HG03064 (cell line): ENCODE measurements around the gene USP32.

Source experiments
- ATAC-seq: cut with Tn5 transposase; IDR thresholded peaks from one replicate; pipeline ENCODE4 v1.9.1; 2021; ENCODE audit warnings: low read depth; ENCODE audit not compliant: unreplicated experiment

USP32 gene

GRCh38 chr17:60303406-60304099, 88.4 kb downstream of the USP32 start:
- no peak for ATAC-seq

GRCh38 chr17:60301649-60302048, 90.3 kb downstream of the USP32 start:
- no peak for ATAC-seq

GRCh38 chr17:60300949-60301348, 91.0 kb downstream of the USP32 start:
- ATAC-seq = no peak

GRCh38 chr17:60300011-60300410, 91.9 kb downstream of the USP32 start:
- no peak for ATAC-seq

GRCh38 chr17:60297760-60298401, 94.1 kb downstream of the USP32 start:
- ATAC-seq = no peak

- ATAC-seq = no peak
Measured at GRCh38 chr17:60296177-60296576, 95.8 kb downstream of the USP32 start.

- ATAC-seq = no peak
Measured at GRCh38 chr17:60293580-60294335, 98.2 kb downstream of the USP32 start.

- ATAC-seq = no peak
Measured at GRCh38 chr17:60292697-60293096, 99.2 kb downstream of the USP32 start.

GRCh38 chr17:60284709-60285108, 107.2 kb downstream of the USP32 start:
- ATAC-seq = no peak

GRCh38 chr17:60283816-60284215, 108.1 kb downstream of the USP32 start:
- ATAC-seq = no peak

- no peak for ATAC-seq
Measured at GRCh38 chr17:60280673-60281072, 111.3 kb downstream of the USP32 start.

GRCh38 chr17:60278237-60278636, 113.7 kb downstream of the USP32 start:
- no peak for ATAC-seq

GRCh38 chr17:60277258-60277657, 114.7 kb downstream of the USP32 start:
- ATAC-seq = no peak

GRCh38 chr17:60269417-60269816, 122.5 kb downstream of the USP32 start:
- no peak for ATAC-seq

- no peak for ATAC-seq
Measured at GRCh38 chr17:60260540-60260939, 131.4 kb downstream of the USP32 start.

- no peak for ATAC-seq
Measured at GRCh38 chr17:60258313-60258712, 133.6 kb downstream of the USP32 start.

- no peak for ATAC-seq
Measured at GRCh38 chr17:60256174-60256573, 135.8 kb downstream of the USP32 start.

- ATAC-seq = no peak
Measured at GRCh38 chr17:60253048-60253447, 138.9 kb downstream of the USP32 start.

GRCh38 chr17:60252459-60252858, 139.5 kb downstream of the USP32 start:
- no peak for ATAC-seq

- no peak for ATAC-seq
Measured at GRCh38 chr17:60249290-60249826, 142.6 kb downstream of the USP32 start.

- no peak for ATAC-seq
Measured at GRCh38 chr17:60248618-60249289, 143.2 kb downstream of the USP32 start.
